HG03135 (cell line): ENCODE data around the gene IZUMO4.

Source experiments
- ATAC-seq: cut with Tn5 transposase; IDR thresholded peaks from one replicate; pipeline ENCODE4 v1.9.1; 2021; ENCODE audit warnings: mild to moderate bottlenecking, moderate library complexity; ENCODE audit not compliant: unreplicated experiment

Gene IZUMO4

DNA sequence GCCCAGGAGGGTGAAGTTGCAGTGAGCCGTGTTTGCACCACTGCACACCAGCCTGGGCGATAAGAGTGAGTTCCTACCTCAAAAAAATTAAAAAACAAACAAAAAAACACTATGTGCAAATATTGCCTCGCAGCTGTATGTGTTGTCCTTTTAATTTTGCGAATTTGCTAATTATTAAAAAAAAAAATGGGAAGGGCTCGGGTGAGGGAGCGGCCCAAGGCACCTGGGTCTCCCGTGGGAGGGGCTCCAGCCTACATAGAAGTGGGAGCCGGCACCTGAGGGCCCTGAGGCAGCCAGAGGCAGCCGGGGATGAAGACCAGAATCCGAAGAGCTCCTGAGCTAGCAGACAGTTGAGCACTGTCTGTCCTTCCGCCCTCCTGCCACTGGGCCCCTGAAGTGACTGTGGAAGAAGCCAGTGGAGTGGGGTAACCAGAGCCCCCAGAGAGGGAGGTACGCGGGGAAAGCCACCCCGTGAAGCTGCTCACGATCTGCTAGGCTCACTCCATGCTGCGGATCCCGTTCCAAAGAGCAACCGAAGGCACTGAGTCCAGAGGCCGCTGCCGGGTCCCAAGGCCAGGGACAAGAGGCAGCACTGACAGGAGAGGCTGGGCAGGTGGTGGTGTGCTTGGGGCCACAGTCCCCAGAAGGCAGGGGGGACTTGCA, 6.5 kb downstream of the IZUMO4 start:
- ATAC-seq = no peak

DNA sequence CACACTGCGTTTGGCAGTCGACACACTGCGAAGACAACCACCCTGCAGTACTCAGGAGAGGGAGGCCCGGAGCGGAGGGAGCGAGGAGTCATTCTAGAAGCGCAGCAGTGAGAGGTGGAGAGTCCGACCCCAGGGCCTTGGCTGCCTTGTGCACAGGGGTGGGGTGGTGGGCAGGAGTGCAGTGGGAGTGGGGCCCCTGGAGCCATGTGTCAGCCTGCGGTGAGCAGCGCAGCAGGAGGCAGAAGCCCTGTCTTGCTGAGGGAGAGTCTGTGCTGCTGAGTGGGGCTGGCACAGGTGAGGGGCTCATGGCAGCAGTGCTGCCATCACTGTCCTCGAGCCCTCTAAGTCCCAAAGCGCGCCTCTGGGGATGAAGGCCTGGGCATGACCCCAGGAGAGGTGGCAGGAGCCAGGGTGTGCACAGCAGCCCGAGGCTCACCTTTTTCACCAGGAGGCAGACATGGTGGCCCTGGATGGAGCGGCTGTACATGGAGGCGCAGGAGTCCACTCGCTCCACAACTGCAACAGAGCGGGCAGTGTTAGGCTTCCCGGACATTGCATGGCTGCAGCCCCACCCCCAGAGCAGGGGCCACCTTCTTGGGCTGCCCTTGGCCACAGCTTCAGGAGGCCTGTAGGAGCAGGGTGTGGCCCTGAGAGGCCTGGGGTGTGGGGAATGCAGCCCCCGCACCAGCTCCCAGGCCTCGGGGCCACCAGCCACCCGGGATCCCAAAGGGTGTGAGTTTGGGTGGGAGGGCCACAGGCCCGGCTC, 11.7 kb downstream of the IZUMO4 start:
- no peak for ATAC-seq

DNA sequence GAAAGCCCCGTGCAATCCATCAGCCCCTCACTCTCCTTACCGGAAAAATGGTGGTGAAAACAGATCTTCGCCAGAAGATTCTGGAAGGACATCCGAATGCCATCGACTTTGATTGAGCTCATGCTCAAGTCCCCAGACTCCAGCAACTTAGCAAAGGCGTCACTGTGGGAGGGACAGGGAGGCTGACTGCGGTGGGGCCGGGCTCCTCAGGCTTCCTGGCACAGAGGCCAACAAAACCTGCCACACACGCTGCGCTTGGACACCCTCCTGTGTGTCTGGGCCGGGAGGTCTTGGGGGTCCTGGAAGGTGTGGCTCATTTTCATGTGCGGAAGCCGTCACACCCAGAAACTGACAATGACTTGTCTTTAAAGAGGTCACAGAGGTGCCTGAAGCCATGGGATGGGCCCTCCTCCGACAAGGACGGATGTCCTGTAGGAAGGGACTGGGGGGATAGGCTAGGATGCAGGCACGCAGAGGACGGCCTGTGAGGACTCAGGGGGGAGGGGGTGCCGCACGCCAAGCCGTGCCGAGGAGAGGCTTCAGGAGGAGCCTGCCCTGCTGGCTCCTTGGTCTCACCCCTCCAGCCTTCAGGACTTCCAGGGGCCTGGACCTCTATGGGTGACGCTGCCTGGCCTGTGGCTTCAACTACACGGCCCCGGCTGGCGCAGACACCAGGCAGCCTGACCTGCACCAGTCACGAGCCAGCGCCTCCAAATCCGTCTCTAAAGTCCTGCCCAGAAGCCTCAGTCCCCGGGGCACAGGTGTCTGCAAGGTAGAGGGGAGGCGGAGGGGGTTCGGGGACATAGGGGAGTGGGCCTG, 12.5 kb downstream of the IZUMO4 start:
- no peak for ATAC-seq

- ATAC-seq = no peak
Measured at GRCh38 chr19:2110822-2111221, 14.1 kb downstream of the IZUMO4 start.

DNA sequence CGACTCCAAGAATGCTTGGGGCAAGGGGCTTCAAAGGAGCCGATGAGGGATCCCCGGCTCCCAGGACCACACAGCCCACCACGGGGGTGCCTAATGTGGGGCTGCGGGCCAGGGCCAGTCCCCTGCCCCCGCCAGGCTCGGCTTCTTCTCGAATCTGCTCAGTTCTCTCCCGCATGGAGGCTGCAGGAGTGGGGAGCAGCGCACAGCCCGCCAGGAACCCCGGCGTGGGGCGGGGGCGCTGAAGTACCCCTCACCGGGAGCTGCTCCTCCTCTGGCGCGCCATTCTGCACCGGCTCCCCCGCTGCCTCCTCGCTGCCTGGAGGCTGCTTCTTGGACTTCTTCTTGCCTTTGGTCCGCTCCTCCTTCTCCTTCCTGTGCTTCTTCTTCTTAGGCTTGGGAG, 14.7 kb downstream of the IZUMO4 start:
- no peak for ATAC-seq

DNA sequence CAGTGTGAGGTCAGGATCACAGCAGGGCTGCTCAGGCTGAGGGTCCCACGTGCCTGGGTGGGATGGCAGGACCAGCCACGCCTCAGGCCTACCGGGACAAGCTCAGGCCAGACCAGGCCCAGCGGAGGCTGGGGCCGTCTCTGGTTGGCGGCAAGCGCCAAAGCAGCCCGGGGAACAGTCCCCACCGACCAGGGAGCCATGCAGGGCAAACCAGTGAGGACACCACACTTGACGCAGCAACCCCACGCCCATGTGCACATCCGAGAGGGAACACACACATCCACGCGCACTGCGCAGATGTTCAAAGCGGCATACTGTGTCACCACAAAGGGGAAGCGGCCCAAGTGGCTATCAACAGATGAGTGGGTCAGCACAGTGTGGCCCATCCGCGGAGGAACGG, 15.2 kb downstream of the IZUMO4 start:
- no peak for ATAC-seq

DNA sequence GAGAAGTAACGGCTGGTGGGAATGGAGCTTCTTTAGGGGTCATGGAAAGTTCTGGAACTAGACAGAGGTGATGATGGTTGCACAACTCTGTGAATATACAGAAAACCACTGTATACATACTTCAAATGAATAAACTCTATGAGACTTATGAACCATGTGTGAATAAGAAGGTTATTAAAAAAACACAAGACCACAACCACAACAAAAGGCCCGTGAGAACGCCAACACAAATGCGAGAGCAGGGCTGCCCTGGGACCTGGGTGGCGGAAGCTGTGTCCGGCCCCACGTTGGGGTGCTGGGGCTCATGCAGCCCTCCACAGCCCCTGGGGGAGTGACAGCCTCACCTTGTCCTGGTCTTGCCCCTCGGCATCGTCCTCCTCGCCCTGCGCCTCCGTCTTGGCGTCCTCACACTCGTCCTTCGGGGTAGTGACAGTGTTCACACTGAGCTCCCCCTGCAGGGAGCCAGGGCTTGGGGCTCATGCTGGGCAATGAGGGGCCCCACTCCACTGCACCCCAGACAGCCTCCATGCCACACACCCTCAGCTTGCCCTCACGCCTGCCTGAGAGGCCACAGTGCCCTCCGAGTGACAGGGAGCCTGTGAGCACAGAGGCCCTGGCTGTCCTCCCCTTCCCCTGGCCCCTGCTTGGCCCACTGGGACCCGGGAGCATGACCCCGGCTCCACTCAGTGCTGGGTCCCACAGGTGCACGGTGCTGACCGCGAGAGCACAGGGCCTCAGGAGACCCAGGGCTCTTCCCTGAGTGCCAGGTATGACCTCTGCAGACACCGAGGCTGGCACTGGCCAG, 16.0 kb downstream of the IZUMO4 start:
- no peak for ATAC-seq

GRCh38 chr19:2113439-2114211, 16.9 kb downstream of the IZUMO4 start:
- ATAC-seq = no peak

- no peak for ATAC-seq
Measured at GRCh38 chr19:2114218-2114617, 17.5 kb downstream of the IZUMO4 start.

DNA sequence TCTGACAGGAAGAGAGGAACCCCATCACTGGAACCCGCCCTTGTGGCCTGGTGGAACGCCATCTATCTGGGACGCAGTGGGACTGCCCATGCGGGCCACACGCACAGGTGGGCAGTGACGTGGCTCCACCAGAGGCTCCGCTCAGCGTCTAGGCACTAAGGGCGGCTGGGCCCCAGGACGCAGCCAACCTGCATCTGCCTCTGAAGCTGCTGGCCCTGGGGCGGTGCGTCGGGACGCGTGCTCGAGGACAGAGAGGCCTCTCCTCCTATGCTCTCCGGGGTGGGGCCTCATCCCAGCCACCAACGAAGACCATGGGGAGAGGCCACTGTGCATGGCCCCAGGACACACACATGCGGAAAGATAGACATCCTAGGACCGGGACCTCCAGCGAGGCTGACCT, 18.1 kb downstream of the IZUMO4 start:
- no peak for ATAC-seq

DNA sequence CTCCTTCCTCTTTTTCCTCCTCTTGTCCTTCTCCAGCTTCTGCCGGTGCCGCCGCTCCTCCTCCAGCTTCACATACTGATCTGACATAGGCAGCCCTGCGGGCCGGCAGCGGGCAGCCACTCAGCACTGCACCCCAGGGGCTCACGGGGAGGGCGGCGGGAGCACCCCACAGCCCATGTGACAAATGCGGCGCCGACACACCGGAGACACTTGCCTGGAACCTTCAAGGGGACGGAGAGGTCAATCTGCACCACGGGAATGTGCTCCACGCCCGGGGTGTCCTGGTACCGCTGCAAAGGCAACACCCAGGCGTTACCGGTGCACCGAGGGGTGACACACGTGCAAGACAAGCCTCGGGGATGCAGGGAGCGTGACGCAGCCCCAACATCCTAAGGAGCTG, 18.6 kb downstream of the IZUMO4 start:
- no peak for ATAC-seq

GRCh38 chr19:2115911-2116426, 19.3 kb downstream of the IZUMO4 start:
- ATAC-seq = no peak

- no peak for ATAC-seq
Measured at GRCh38 chr19:2116507-2116906, 19.8 kb downstream of the IZUMO4 start.

DNA sequence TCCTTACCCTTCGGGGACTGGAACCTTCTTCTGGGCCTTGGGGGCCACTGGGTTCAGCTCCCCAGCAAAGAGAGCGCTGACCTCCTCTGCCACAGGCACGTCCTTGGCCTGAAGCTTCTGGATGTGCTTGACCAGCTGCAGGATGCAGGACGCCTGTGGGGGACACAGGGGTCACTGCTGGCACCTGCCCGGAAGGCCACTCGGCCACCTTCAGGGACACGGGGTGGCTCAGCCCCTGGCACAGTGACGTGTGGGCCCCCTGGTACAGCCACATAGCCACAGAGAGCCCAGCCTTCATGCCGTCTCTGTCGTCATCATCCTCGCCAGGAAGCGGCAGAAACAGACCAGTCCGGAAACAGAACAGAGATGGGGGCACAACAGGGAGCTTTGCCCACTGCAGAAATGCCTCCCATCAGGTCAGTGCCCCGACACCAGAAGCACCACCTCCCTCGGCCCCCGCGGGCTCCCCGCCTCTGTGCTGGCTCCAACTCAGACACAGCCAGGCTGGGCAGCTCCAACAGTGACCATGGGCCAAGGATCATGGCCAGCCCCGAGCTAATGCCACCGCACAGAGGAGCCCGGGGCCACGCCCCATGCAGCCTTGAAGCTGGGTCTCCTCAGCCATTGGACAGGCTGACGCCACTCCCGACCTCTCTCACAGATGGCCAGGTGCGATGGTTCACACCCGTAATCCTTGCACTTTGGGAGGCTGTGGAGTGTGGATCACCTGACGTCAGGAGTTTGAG, 20.7 kb downstream of the IZUMO4 start:
- ATAC-seq = no peak

DNA sequence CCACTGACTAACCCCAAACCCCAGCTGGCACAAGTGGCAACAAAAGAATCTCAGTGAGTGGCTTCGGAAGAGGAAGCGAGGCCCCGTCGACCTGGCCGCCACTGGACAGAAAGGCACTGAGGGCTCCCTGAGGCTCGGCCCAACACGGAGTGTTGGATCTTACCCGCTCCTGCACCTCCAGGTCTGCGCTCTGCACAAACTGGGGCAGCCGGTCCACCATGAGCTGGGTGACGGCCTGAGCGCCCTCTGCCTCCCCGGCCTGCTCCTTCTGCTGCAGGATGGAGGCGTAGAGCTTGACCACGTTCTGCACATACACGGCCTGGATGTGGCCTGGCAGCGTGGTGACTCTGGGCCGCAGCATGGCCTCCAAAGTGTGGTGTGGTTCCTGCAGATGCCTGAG, 21.7 kb downstream of the IZUMO4 start:
- ATAC-seq = no peak

DNA sequence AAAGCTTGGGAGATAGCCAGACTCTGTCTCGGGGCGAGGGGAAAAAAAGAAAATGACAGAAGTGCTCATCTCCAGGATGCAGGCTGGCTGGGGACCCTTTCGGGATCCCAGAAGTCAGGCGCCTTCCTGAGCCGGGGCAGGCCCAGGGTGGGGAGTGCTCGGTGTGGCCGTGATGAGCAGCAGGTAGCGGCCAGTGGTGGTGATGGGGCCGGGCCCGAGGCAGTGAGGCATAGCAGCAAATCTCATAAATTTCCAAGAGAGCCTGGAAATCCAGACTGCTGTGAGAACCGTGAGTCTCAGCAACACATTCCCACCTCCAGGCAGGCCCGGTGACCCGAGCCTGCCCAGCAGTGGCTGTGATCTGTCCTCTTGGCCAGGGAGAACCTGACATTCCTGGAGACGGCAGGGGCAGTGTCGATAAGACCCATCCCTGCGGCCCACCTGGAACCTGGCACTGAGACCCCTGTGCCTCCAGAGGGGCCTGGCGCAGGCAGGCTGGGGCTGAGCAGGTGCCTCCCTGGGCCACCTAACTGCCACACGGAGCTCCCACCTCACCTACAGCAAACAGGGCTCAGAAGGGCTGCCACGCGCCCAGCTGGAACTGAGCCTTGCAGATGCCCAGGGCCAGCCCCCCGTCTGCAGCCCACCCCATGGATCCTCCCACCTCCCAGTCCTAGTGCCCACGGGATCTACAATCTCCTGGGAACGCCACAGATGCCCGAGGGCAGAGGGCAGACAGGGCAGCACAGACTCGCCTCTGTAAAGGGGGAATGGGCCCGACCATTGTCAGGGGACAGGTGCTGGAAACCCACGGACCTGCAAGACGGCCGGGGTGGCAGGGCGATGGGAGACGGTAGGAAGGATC, 23.4 kb downstream of the IZUMO4 start:
- ATAC-seq = no peak

DNA sequence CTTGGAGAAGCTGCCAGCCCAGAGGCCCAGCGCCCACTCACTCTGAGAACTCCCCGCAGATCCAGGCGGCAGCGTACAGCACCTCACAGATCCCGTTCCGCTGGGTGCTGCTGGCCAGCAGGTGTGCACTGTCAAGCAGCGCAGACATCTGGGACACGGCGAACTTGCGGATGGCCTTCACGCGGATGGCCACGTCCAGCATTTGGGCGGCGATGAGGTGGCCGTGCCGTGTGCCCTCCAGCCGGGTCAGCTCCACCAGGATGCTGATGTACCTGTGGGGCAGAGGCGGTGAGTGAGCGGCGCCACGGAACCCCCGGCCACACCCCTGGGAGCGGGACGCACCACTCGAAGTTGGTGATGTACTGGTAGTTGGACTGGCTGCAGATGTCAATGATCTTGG, 24.1 kb downstream of the IZUMO4 start:
- no peak for ATAC-seq

DNA sequence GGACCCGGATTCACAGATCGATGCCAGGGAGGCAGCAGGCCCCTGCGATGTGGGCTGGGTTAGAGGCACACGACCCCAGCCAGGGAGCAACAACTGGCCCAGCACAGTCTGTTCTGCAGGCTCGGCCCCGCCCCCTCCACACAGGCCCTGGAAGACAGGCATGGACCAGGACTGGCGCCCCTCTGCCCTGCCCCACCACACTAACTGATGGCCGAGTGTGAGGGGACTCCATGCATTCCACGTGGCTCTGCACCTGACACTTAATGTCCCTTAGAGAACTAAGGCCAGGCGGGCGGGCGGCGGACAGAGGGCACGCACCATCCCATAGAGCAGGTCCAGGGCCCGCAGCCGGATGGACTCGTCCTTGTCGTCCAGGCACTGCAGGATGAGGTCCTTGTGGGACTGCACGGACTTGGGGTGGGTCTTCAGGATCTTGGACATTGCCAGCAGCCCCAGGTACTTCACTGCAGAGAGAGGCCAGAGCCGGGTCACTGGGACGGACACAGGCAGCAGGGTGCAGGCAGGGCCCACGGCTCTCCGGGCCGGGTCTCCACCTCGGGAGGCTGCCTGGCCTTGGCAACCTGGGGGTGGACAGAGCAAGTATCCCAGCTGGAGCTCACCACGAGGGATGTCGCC, 24.8 kb downstream of the IZUMO4 start:
- ATAC-seq = no peak
